Glutamatergic neuron (in vitro differentiated cells): ENCODE data around the gene SAMD14. TPM values are rescaled to one million over a fixed set of nuclear protein-coding genes. Genes with fewer than 3 reads are reported as not detected.

ENCODE experiments used
- DNase-seq: peaks from one replicate; pipeline ENCODE4 v3.0.0; 2022
- H3K27ac Mint-ChIP-seq: one replicate; pipeline ENCODE4 v1.8.0; 2020; ENCODE audit warnings: mild to moderate bottlenecking, mixed read lengths, inconsistent platforms; ENCODE audit not compliant: unreplicated experiment
- H3K27me3 Mint-ChIP-seq: one replicate; pipeline ENCODE4 v1.8.0; 2020; ENCODE audit warnings: mild to moderate bottlenecking, moderate library complexity, mixed read lengths, inconsistent platforms; ENCODE audit not compliant: unreplicated experiment
- H3K36me3 Mint-ChIP-seq: one replicate; pipeline ENCODE4 v1.8.0; 2020; ENCODE audit warnings: mild to moderate bottlenecking, mixed read lengths, inconsistent platforms; ENCODE audit not compliant: unreplicated experiment
- H3K4me1 Mint-ChIP-seq: one replicate; pipeline ENCODE4 v1.8.0; 2020; ENCODE audit warnings: mild to moderate bottlenecking, low read depth, mixed read lengths, inconsistent platforms; ENCODE audit not compliant: unreplicated experiment
- H3K4me3 Mint-ChIP-seq: one replicate; pipeline ENCODE4 v1.8.0; 2020; ENCODE audit warnings: mild to moderate bottlenecking, mixed read lengths, inconsistent platforms; ENCODE audit not compliant: unreplicated experiment
- H3K9me3 Mint-ChIP-seq: one replicate; pipeline ENCODE4 v1.8.0; 2020; ENCODE audit warnings: mild to moderate bottlenecking, moderate library complexity, mixed read lengths, inconsistent platforms; ENCODE audit not compliant: unreplicated experiment
- total RNA-seq: library from RNA; stranded (reverse); fragmentation: NEBNext Ultra II Directional; extraction: Animal tissue kit (Norgen Biotek cat#: 25700); gene quantifications from one replicate; pipeline ENCODE4 v1.2.1, GENCODE V29; 2021; ENCODE audit not compliant: unreplicated experiment
- TF ChIP-seq, protein P1 (sequence below): fragments of 200-600 bp; sonication (generic); IDR thresholded peaks from one replicate; pipeline ENCODE4 v1.5.0; 2021; ENCODE audit not compliant: partially characterized antibody, unreplicated experiment

The SAMD14 gene
- total RNA-seq, 1 donor from 2014 or later = 95.0 TPM

DNA sequence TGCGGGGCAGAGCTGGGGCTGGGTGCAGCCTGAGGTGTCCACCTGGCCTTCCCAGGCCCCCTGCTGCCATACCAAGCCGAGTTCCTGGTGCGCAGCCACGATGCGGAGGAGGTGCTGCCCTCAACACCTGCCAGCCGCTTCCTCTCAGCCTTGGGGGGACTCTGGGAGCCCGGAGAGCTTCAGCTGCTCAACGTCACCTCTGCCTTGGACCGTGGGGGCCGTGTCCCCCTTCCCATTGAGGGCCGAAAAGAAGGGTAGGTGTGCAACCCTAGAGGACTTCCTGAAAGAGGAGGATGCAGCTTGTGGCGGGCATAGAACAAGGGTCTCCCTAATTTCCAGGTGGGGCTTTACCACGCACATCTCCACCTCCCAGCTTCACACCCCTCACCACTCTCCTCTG lies 38.4 kb upstream of the SAMD14 start:
- Mint-ChIP-seq H3K9me3 (peaks cover 10% of the 10 kb centered on the region), H3K27me3 (peaks cover 10% of the 10 kb centered on the region), H3K4me3 (no peak overlapping the region), H3K36me3 (no peaks in the 10 kb centered on the region), H3K27ac (no peak overlapping the region), H3K4me1 (peaks cover 23% of the 10 kb centered on the region)
- DNase-seq = no peak
- TF ChIP-seq, protein P1, sequence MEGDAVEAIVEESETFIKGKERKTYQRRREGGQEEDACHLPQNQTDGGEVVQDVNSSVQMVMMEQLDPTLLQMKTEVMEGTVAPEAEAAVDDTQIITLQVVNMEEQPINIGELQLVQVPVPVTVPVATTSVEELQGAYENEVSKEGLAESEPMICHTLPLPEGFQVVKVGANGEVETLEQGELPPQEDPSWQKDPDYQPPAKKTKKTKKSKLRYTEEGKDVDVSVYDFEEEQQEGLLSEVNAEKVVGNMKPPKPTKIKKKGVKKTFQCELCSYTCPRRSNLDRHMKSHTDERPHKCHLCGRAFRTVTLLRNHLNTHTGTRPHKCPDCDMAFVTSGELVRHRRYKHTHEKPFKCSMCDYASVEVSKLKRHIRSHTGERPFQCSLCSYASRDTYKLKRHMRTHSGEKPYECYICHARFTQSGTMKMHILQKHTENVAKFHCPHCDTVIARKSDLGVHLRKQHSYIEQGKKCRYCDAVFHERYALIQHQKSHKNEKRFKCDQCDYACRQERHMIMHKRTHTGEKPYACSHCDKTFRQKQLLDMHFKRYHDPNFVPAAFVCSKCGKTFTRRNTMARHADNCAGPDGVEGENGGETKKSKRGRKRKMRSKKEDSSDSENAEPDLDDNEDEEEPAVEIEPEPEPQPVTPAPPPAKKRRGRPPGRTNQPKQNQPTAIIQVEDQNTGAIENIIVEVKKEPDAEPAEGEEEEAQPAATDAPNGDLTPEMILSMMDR = no peak

DNA sequence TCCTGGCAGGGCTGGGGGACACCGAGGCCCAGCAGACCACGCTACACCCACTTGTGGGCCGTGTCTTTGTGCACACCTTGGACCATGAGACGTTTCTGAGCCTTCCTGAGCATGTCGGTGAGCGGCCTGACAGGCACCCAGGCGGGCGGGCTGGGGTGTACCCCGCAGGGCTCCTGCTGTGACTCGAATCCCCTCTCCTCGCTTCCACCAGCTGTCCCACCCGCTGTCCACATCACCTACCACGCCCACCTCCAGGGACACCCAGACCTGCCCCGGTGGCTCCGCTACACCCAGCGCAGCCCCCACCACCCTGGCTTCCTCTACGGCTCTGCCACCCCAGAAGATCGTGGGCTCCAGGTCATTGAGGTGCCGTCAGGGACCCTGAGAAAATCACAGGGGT lies 37.4 kb upstream of the SAMD14 start:
- TF ChIP-seq, protein P1 = no peak
- H3K4me1 Mint-ChIP-seq = peaks cover 14% of the 10 kb centered on the region
- H3K9me3 Mint-ChIP-seq = peaks cover 8% of the 10 kb centered on the region
- peaks cover 10% of the 10 kb centered on the region for H3K27me3 Mint-ChIP-seq
- no peak for DNase-seq
- no peak overlapping the region for H3K27ac Mint-ChIP-seq
- H3K4me3 Mint-ChIP-seq = no peak overlapping the region
- H3K36me3 Mint-ChIP-seq = no peaks in the 10 kb centered on the region

DNA sequence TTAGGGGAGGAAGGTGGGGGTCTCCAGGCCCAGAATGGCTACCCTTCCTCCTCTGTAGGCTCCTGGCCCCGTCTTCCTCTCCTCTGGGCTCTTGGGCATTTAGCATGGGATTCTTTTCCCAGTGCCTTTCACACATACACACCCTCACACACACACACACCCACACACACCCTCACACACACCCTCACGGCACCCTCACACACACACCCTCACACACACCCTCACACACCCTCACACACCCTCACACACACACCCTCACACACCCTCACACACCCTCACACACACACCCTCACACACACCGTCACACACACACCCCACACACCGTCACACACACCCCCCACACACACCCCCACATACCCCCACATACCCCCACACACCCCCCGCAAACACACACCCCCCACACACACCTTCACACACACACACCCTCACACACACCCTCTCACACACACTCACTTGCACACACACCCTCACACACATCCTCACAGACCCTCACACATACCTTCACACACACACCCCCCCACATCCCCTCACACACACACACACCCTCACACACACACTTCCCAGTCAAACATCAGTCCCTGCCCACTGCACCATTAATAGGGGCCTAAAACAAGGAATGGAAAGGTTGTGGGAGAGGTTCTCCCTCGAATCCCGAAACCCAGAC lies 36.7 kb upstream of the SAMD14 start:
- no peak overlapping the region for H3K27ac Mint-ChIP-seq

DNA sequence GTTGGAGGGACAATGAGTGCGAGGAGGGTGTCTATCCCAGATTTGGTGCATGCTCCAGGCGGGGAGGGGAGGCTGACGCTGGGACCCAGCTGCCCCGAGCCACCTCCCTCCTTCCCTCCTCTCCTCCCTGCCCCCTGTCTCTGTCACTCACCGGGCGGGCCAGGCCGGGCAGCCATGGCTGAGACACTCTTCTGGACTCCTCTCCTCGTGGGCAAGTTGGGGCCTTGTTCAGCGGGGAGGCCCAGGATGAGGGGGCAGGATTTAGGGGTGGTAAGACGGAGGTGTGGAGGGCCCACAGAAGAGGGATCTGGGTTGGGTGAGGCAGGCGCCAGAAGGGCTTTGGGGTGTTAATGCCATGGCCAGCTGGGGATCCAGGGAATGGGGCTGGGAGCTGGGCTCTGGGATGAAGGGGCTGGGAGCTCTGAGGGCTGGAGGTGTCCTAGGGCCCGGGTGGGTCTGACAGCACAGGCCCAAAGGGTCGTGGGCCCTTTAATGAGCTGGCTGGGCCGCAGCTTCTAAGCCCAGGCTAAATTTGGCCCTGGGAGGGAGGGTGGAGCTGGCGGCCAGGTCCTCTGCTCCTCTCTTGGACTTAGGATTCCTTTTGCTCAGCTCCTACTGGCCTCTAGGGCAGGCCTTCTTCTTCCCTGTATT lies 36.0 kb upstream of the SAMD14 start, which contains the start of gene SGCA:
Gene SGCA, plus strand, starts transcription at position 139 of the 651 bp plus-strand sequence. Its CDS starts 36 bp downstream, at position 175.
- Mint-ChIP-seq H3K27me3 (peaks cover 11% of the 10 kb centered on the region), H3K27ac (no peak within 1 kb of the TSS), H3K36me3 (no peaks in the 10 kb centered on the region), H3K4me3 (no peak within 1 kb of the TSS), H3K9me3 (peaks cover 4% of the 10 kb centered on the region), H3K4me1 (peaks cover 14% of the 10 kb centered on the region)
- TF ChIP-seq, protein P1 = no peak
- no peak for DNase-seq

More for the DNA sequence above, 36.7 kb upstream of the SAMD14 start:
- H3K4me3 Mint-ChIP-seq = no peak overlapping the region
- H3K36me3 Mint-ChIP-seq = no peaks in the 10 kb centered on the region
- H3K9me3 Mint-ChIP-seq = peaks cover 6% of the 10 kb centered on the region
- TF ChIP-seq, protein P1 = no peak
- H3K27me3 Mint-ChIP-seq = peaks cover 9% of the 10 kb centered on the region
- DNase-seq = no peak
- peaks cover 15% of the 10 kb centered on the region for H3K4me1 Mint-ChIP-seq

DNA sequence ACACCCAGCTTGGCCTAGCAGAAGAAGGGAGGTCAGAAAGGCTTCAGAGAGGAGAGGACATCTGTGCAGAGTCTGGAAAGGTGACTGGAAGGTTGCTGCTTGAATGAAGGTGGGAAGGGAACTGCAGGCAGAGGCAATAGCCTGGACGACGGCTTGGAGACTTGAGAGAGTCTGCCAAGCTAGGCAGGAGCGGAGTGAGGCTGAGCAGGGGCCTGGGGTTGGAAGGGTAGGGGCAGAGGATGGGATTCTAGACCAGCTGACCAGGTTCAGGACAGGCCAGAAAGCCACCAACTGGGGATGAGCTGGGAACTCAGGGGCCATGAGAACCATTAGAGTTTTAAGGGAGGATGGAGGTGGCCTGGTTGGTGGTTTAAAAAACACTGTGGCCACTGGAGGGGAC lies 35.5 kb upstream of the SAMD14 start:
- no peak overlapping the region for H3K27ac Mint-ChIP-seq
- H3K36me3 Mint-ChIP-seq = no peaks in the 10 kb centered on the region
- peaks cover 13% of the 10 kb centered on the region for H3K27me3 Mint-ChIP-seq
- peaks cover 17% of the 10 kb centered on the region for H3K4me1 Mint-ChIP-seq
- no peak for DNase-seq
- no peak overlapping the region for H3K4me3 Mint-ChIP-seq
- TF ChIP-seq, protein P1 = no peak
- peaks cover 3% of the 10 kb centered on the region for H3K9me3 Mint-ChIP-seq
